NB4 (cell line): ENCODE results near the gene SH2D3C.

Experiments used
- CTCF ChIP-seq: IDR thresholded peaks from one replicate; pipeline ENCODE4 v1.5.1; 2012; ENCODE audit warnings: low read depth, low read length
- POLR2A ChIP-seq: IDR thresholded peaks from 2 replicates; pipeline ENCODE4 v1.6.1; 2011; ENCODE audit warnings: mild to moderate bottlenecking; ENCODE audit not compliant: insufficient read length; ENCODE audit errors: extremely low read depth
- TF ChIP-seq, protein P1 (sequence below): IDR thresholded peaks from 2 replicates; pipeline ENCODE4 v1.6.1; 2011; ENCODE audit warnings: low read depth, low read length

DNA sequence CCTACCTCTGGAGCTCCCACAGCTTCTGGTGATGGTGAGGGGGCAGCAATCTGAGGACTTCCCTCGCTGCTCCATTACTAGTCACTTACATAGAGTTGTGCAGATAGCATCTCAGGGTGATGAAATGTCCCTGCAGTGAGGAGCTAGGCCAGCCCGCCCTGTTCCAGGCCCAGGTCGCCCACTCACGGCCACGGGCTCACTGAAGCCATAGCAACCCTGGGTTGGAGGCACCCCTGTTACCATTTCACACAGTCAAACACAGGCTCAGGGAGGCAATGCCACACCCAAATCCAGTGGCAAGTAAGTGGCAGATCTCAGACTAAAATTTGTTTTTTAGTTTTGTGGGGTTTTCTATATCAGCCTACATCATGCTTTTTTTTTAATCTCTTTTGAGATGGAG lies 19.6 kb downstream of the SH2D3C start:
- TF ChIP-seq CTCF (no peak), POLR2A (no peak)
- TF ChIP-seq, protein P1, sequence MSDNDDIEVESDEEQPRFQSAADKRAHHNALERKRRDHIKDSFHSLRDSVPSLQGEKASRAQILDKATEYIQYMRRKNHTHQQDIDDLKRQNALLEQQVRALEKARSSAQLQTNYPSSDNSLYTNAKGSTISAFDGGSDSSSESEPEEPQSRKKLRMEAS = no peak
